ENCODE data around the gene TSEN54.
A peak's percentile ranks its signal among the peaks of the same experiment; 100 is the strongest.
"Not testable (repeated sequence)": the region's sequence is repeated elsewhere in the genome, so short reads cannot be mapped to it uniquely, and the experiment has no call there.

The TSEN54 gene

GRCh38 chr17:75518983-75519537 is 2.7 kb downstream of the TSEN54 start:
- TF ChIP-seq, protein P1, sequence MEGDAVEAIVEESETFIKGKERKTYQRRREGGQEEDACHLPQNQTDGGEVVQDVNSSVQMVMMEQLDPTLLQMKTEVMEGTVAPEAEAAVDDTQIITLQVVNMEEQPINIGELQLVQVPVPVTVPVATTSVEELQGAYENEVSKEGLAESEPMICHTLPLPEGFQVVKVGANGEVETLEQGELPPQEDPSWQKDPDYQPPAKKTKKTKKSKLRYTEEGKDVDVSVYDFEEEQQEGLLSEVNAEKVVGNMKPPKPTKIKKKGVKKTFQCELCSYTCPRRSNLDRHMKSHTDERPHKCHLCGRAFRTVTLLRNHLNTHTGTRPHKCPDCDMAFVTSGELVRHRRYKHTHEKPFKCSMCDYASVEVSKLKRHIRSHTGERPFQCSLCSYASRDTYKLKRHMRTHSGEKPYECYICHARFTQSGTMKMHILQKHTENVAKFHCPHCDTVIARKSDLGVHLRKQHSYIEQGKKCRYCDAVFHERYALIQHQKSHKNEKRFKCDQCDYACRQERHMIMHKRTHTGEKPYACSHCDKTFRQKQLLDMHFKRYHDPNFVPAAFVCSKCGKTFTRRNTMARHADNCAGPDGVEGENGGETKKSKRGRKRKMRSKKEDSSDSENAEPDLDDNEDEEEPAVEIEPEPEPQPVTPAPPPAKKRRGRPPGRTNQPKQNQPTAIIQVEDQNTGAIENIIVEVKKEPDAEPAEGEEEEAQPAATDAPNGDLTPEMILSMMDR (IDR thresholded peaks at IDR 0.05; ENCODE audit: low read depth, low read length), result no peak
- no peak overlapping the region for H3K4me3 ChIP-seq (replicated peaks in 1 of 2; ENCODE audit: low read depth in 2 of 2, low read length in 2 of 2)
- no peak for DNase-seq (ENCODE audit: low read depth in 2 of 2)

DNA sequence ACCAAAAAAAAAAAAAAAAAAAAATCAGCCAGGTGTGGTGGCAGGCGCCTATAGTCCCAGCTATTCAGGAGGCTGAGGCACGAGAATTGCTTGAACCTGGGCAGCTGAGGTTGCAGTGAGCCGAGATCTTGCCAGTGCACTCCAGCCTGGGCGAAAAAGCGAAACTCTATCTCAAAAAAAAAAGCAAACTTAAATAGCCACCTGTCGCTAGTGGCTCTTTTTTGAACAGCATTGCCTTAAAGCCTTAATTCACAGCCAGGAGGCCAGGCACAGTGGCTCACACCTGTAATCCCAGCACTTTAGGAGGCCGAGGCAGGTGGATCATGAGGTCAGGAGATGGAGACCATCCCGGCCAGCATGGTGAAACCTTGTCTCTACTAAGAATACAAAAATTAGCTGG is 4.1 kb downstream of the TSEN54 start:
- DNase-seq (ENCODE audit: low read depth in 2 of 2); H3K4me3 ChIP-seq (replicated peaks in 1 of 2; ENCODE audit: low read depth in 2 of 2, low read length in 2 of 2): not testable (repeated sequence)

- H3K4me3 ChIP-seq (replicated peaks in 1 of 2; ENCODE audit: low read depth in 2 of 2, low read length in 2 of 2), result no peak overlapping the region
- no peak for DNase-seq (ENCODE audit: low read depth in 2 of 2)
- TF ChIP-seq, protein P1 (IDR thresholded peaks at IDR 0.05; ENCODE audit: low read depth, low read length), result no peak
Measured at GRCh38 chr17:75521290-75521689, 5.0 kb downstream of the TSEN54 start.

- peak in 1 of 2 donors; percentile 22 for DNase-seq (ENCODE audit: low read depth in 2 of 2)
- H3K4me3 ChIP-seq (replicated peaks in 1 of 2; ENCODE audit: low read depth in 2 of 2, low read length in 2 of 2), result no peak overlapping the region
- TF ChIP-seq, protein P1 (IDR thresholded peaks at IDR 0.05; ENCODE audit: low read depth, low read length), result no peak
Measured at GRCh38 chr17:75521951-75522727, 5.8 kb downstream of the TSEN54 start.

DNA sequence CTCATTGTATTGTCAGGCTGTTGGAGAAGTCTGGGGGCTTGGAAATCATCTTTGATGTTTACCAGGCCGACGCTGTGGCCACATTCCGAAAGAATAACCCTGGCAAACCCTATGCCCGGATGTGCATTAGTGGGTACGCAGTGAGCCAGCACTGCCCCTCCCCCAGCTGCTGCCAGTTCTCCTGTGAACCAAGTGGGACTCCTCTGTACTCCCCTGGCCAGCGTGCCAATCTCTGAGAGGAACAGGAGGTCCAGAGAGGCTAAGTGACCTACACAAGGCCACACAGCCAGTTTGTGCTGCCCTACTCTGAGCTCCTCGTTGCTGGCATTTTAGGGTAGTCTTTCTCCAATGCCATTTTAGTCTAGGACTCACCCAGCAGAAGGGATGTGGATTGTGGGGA is 7.3 kb downstream of the TSEN54 start:
- no peak for DNase-seq (ENCODE audit: low read depth in 2 of 2)

GRCh38 chr17:75524269-75524969 is 8.1 kb downstream of the TSEN54 start:
- H3K4me3 ChIP-seq (replicated peaks in 1 of 2; ENCODE audit: low read depth in 2 of 2, low read length in 2 of 2), result peak overlapping the region in 1 of 2 donors; percentile 46
- DNase-seq (ENCODE audit: low read depth in 2 of 2), result no peak
- TF ChIP-seq, protein P1 (IDR thresholded peaks at IDR 0.05; ENCODE audit: low read depth, low read length), result no peak

More for the DNA sequence above, 7.3 kb downstream of the TSEN54 start:
- H3K4me3 ChIP-seq (replicated peaks in 1 of 2; ENCODE audit: low read depth in 2 of 2, low read length in 2 of 2), result no peak overlapping the region
- TF ChIP-seq, protein P1 (IDR thresholded peaks at IDR 0.05; ENCODE audit: low read depth, low read length), result no peak

All from cardiac fibroblast (primary cell).